GM21360 (cell line): ENCODE results near the gene EFNA5.

Source experiments
- ATAC-seq: cut with Tn5 transposase; IDR thresholded peaks from one replicate; pipeline ENCODE4 v1.9.1; 2021; ENCODE audit warnings: mild to moderate bottlenecking, moderate library complexity; ENCODE audit not compliant: unreplicated experiment

The EFNA5 gene

DNA sequence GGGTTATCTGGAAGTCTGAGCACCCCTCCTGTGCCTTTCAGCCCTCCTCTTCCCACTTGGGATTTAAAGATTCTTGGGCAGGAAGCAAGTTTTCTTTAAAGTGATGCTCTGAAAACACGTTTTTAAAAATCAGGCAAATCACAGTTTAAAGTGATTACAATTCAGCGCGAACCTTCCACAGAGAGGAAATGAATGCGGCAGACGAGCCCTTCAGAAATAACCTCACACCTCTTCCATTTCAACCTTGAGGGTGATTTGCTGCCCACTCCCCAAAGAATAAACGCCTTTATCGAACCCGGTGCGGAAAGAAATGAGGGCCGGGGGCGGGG, 2.3 kb upstream of the EFNA5 start:
- ATAC-seq = no peak

DNA sequence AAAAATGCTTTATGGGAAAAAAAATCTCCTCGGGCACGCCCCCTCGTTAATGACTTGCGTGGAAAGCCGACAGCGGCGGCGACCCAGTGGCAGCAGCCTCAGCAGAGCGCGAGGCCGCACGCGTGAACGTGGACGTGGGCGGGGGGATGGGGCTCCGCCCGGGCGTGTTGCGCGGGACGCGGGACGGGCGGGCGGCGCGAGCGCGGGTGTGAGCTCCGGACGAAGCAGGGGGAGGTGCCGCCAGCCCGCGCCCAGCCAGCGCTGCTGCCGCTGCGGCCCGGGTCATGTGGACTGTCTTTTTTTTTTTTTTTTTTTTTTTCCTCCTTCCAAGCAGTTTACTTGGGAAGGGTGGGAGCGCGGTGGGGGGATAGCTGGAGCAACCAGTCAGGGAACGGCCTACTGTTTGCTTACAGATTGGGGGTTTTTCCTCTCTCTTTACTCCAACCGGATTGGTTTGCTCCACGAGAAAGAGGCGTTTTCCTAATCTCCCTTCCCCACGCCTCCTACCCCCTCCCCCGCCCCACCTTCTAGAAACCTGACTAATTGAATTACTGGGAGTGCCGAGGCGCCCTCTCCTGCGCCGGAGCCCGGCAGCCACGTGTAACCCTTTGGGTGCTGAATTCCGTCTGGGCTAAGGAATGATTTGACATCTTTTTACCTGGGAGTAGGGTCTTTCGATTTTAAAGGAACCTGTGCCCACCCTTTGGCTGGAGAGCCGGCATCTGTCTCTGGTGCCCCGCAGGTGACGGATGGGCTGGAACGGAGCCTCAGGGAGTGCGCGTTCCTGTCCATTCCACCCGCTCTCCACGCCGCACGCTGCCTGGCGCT, 1.7 kb upstream of the EFNA5 start:
- ATAC-seq = no peak

DNA sequence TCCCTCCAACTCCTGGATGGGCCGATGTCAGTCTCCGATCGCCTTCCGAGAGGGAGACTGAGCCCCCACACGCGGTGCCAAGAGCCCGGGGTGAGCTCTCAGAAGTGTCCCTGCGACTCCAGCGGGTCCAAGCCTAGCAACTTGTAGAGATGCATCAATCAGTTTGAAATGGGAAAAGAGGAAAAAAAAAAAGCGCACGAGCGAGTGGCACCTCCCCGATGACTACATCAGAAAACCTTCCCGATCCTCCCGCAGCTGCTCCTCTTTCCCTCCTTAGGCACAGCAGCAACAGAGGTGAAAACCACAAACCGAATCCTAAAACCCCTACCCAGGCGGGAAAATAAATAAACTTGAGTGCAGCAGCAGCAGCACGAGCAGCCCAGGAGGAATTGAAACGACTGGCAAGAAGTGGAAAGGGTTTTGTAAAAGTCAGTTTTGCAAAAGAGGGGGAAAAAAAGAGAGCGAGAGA, 1.0 kb upstream of the EFNA5 start:
- no peak for ATAC-seq

DNA sequence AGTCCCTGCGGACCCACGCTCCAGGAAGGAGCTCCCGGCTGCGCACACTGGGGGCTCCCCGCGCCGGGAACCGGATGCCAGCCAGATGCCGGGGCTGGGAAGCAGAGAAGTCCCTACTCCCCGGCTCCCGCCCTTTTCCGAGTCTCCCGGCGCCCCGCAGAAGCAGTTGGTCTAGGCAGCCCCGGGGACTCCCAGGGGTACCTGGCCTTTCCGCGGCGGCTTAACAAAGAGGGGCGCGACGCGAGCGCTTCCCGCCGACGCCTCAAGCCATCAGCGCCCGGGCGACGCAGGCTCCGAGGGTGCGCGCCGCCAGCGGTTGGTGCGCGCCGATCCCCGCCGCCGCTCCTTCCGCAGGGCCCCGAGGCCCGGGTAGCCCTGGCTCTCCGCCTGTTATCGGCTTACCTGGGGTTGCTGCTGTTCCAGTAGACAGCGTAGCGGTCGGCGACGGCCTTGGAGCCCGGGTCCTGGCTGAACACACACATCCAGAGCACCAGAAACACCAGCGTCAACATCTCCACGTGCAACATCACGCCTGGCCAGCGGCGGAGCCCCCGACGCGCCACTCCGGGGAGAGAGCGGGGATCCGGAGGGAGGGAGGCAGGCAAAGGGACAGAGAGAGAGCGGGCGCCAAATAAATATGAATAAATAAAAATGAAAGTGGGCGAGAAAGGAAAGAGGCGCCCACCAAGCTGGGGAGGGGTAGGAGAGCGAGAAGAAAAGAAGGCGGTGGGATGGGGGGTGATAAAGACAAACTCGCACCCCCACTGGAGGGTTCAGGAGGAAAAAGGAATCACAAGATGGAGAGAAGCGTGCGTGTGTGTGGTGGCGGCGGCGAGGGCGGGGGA, 428 bp downstream of the EFNA5 start:
- ATAC-seq = peak; percentile 24

DNA sequence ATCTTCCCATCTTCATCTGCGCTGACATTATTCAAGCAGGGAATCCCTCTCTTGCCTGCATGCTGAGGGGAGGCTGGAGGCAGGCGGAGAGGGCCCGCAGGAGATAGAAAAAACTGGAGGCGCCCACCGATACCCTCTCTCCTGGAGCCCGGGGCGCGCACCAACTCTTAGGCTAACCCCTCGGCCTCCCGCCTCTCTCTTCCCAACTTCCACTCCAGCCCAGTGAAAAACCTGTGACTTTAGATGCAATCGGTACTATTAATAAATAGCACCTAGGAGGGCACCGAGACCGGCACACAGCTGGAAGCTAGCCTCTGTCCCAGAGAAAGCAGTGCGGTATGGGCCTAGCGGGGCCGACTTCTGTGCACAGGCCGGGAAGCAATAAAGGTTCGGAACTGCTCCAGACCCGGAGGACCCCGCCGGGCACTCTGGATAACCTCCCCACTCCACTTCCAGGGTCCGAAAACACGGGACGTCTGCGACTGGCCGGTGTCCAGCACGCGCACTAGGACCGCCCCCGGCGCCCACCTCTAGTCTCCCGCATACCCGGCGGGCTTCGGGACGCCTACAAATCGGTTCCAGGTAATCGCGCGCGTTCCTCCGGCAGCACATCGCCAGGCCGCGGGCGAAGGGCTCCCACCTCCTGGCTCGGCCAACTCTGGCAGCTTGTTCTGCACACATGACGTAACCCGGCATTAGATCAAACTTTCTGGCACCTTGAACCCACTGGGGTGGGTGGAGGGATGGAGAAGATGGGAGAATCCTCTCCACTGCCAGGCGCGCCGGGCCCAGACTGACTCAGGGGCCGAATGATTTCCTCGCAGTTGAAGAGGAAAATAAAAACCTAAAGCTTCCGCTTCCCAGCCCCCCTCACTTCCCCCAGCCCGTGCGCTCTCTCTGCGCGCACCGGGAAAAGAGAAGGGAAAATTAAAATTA, 1.4 kb downstream of the EFNA5 start:
- ATAC-seq = no peak

DNA sequence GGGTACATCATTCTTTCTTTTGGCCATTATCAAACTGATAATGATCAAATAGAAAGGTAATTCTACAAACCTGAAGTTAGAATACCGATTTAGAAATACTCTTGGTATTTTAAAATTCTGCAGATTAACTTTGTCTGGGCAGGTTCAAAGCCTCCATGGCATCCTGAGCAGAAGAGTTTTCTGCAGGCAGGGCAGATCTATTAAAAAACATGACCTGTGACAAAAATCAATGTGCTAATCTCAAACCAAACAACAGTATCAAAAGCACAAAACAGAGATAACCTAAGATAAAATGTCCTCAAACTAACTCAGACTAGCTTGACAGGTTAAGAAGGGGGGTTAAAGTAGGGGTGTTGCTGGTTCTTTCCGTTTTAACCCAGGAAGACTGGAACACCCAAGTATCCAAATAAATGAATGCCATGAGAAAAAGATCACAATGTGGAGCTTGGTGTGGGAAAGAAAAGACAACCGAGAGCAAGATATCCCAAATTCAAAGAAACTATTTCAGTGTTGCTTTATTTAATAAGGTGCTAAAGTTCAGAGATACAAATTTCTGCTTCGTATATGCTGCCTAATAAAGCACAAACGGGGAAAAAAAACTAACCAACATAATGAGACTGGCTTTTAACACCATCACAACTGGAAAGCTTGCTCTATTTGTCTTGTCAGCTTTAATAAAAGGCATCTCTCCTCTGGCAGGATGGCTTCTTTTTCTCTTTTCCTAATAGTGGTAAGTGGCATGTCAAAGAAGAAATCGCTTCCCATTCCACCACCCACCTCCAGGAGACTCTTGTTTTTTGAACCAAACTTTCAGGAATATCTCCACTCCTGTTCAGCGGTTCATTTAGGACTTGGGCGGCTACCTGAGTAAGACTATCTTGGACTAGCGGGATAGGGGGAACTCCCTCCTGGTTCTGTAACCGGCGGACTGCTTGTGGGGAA, 2.3 kb downstream of the EFNA5 start:
- ATAC-seq = no peak

DNA sequence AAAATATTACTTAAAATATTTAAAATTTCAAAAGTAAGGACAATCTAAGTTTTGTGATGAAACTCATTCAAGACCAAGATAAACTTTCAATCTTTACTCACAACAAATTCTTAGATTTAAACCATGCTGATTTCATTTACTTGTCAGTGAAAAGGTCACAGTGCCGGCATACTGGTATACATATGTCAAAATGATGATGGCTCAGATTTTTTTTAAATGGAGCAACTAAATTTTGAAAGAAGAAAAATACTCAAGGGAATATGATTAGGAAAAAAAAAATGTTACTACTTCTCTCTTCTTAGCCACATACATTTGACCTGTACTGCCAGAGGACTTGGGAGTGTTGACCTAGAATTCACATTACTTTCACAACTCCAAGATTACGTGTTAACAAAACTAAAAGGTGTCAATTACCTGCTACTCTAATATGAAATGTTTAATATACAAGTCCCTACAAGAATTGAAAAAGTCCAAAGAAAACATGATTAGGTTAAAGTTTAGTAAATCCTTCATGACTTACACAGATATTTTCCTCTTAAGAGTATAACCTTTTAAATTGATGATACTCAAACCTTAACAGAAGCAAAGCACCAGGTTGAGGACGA, 4.6 kb downstream of the EFNA5 start:
- no peak for ATAC-seq

DNA sequence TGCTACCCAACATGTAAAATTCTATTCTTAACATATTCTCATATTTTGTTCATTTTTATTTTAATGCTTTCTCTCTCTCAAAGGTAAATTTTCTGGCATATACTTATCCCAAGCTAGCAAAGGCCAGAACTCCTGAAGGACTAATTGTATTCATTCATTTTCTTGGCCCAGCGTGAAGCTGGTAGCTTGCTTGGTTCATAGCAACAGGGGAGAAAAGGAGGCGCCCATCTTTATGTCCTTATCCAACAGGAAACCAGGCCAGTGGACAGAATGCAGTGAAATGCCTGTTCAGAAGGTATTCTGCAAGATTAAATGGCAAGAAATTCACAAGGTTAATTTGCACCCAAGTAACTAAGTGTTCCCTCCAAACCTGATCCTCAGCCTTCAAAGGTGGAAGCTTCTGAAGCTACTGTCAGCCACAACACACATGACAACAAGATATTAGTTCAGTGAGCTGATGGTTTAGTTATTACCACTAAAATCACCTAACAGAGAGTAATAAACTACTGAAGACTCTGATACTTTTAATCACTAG, 5.6 kb downstream of the EFNA5 start:
- ATAC-seq = no peak

DNA sequence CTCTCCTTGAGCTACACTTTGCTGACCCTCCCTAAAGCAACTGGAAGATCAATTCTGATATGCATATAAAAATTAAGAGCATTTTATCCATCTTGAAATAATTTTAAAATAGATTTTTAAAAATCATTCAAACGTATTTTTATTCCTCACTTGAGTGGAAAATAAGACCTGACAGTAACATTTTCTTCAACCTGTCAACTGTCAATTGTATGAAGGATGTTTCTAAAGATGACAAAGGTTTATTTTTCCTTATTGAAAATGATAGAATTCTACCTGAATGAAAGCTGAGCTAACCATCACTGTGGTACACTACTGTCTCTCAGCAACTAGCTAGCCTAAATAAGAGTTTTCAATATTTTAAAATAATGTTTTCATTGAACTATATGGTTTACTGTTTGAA, 7.0 kb downstream of the EFNA5 start:
- no peak for ATAC-seq

DNA sequence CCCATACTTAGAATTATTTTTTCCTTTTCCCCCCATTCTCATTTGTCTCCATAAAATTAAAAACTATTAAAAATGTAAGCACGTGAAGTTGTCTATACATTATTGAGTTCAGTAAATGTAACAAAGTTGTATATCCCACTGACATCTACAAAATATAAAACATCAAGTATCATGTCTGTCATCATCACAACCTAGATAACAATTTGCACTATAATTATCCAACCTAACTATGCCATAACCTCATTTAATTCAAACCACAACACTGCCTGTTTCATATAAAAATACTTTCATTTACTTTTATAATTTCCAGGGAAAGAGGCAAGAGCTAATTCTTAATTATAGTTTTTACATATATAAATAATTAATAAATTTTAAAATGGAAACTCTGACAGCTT, 9.1 kb downstream of the EFNA5 start:
- no peak for ATAC-seq

DNA sequence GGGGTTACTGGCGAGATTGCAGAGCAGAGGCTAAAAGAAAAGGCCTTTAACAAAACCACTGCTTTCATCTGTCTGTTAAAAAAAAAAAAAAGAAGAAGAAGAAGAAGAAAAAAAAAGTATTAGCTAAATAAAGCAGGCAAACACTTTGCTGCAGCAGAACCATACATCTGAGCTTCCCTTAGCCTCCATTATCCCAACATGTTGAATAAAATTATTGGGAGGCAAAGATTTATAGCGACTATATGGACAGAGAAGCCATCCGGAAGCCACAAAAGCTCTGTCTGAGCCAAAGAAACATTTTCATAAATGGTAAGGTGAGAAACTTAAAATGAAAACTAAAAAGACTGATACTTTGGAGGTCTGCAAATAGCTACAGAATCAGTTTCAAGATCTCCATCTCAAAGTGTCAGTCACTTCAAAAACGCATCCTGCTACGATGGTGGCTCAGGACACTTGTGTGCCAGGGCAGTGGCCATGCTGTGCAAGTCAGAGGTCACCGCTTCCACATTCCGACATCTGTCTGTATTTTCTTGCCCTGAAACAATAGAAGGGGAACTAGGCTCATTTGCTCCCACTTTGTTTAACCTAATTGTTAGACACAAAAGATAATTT, 9.6 kb downstream of the EFNA5 start:
- no peak for ATAC-seq

DNA sequence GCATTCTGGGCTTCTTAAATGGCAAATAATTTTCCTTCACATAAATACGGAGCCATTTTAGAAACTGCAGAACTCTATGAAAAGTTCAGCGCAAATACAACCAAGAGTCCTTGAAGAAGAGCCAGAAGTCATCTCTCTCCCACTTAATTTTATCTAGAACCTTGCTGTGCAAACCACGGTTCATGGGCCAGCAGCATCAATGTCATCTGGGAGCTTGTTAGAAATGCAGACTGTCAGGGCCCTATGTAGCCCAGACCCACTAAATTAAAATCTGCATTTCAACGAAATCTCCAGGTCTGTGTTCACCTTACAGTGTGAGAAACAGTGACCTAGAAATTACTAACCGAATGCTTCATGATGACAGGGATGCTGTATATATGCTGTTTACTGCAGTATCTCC, 12.2 kb downstream of the EFNA5 start:
- no peak for ATAC-seq

DNA sequence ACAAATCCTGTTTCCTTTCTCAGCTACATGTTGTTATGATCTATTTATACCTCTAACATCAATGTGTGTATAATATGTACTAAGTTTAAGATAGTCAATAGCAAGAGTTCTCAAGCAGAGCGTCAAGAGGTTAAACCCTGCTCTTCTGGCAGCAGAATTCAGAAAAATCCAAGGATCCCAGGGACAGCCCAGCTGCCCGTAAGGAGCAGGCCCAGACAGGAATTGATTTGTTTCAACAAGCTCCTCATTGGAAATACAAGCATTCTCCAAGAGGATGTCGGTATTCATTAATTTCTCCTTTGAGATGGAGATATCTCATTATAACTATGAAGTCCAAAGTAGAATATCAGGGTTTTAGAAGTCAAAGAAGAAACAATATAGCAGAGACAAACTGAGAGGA, 14.9 kb downstream of the EFNA5 start:
- ATAC-seq = no peak

DNA sequence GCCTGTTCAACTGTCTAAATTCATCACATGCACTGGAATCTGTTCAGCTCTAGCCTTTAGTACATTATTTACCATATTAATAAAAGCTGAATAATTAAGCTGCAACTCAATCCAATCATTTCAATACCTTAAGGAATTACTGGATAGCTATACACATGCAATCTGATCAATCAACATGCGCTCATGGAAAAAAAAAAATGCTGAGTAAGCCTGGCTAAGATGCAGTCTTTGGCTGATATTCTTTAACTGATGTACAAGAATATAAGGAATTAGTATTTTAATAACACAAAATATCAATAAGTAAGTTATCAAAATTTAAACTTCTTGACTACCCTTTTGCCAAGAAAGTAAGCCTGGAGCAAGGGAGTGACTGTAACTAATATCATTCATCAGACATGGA, 15.9 kb downstream of the EFNA5 start:
- no peak for ATAC-seq

DNA sequence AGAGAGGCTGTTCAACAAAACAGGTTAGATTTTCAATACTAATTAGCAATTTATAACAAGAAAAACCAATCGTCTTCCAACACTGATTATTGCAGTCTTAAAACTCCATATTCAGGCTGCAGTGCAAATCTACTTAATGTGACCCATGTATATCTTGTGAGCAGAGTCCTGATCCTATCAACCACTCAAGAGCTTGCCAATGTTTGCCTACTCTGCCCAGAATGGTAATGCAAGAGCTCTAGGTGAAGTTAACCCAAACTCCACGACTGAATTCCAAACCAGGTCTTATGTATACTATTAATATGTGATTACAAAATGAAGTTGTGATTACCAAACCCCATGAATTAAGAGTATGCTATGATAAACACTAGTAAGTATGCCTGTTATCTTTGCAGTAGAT, 17.1 kb downstream of the EFNA5 start:
- ATAC-seq = no peak

DNA sequence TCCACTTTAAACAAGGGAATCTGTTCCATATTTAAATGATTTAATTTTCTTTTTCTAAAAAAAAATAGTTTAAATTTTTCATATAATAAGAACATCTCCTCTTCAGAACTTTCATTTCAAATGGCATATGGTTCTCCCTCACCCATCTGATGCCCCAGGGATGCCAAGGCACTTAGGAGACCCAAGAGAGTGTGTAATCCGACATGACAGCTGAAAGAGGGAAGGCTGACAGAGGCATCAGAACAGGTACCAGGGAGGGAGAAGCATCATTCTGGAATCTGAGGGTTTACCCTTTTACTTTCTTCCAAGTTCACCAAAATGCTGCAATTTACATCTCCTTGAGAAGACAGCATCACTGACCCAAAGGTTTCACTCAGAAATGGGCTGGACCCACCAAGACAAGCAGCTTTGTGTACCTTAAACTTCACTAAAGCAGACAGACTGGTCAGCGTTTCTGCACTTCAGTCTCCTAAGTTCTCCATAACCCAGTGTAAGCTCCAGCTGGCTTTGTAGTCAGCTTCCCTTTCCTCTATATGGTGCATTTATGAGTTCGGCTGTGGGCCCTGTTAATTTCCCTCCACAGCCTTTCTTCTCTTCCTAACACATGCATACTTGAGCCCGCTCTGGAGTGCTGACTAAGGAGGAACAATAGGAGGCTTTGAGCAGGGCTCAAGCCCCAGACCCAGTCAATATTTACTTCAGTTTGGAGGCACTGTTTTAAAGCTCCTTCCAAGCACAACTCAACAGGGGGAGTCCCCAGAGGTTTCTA, 17.7 kb downstream of the EFNA5 start:
- ATAC-seq = no peak

DNA sequence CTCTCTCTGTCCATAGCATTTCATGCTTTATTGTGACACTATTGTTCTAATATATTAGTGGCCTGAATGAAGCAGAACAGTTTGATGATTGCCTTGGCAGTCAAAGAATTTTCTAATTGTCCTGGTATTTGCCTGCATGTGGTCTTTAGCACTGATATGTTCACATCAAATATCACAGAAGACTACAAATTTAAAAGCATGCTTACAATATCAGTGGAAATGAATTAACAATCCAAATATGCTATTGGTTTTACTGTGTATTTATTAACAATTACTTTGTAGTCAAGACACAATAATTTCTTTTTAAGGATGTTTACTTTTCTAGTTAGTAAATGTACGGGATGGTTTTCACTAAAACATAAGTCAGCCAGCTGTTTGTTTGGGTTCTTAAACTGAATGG, 18.3 kb downstream of the EFNA5 start:
- no peak for ATAC-seq

DNA sequence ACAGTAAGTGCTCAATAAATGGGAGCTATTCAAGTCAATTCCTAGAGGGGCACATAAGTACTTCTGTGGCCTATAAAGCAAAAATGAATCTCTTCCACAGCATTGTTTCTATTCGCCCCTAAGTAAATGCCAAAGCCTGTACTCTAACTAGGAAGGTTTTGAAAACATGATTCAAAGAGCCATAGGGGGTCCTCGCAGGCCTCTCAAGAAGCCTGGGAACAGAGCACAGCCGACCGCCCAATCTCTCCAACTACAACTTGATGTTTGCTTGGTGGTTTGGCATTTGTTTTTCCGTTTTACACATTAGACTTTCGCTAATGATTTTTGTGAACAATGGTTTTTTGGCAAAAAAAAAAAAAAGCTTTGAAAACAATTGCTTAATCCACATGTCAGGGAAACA, 19.4 kb downstream of the EFNA5 start:
- no peak for ATAC-seq
